Measurements from ENCODE around the gene CHPF.

Gene CHPF

GRCh38 chr2:219496825-219497494 is 46.6 kb downstream of the CHPF start:
- DNase-seq (ENCODE audit: low read depth in 2 of 2): no peak

GRCh38 chr2:219496247-219496824 is 47.3 kb downstream of the CHPF start:
- no peak for DNase-seq (ENCODE audit: low read depth in 2 of 2)

GRCh38 chr2:219495531-219496122 is 48.0 kb downstream of the CHPF start:
- peak; percentile 64 to 67 for DNase-seq (ENCODE audit: low read depth in 2 of 2)

- no peak for DNase-seq (ENCODE audit: low read depth in 2 of 2)
Measured at GRCh38 chr2:219494952-219495530, 48.6 kb downstream of the CHPF start.

GRCh38 chr2:219493086-219493485 is 50.5 kb downstream of the CHPF start:
- DNase-seq (ENCODE audit: low read depth in 2 of 2): no peak

GRCh38 chr2:219492575-219492974 is 51.0 kb downstream of the CHPF start:
- no peak for DNase-seq (ENCODE audit: low read depth in 2 of 2)

- DNase-seq (ENCODE audit: low read depth in 2 of 2): no peak
Measured at GRCh38 chr2:219491278-219491963, 52.2 kb downstream of the CHPF start.

GRCh38 chr2:219490600-219491130 is 52.9 kb downstream of the CHPF start:
- no peak for DNase-seq (ENCODE audit: low read depth in 2 of 2)

- DNase-seq (ENCODE audit: low read depth in 2 of 2): no peak
Measured at GRCh38 chr2:219490186-219490585, 53.4 kb downstream of the CHPF start.

GRCh38 chr2:219489315-219489714 is 54.3 kb downstream of the CHPF start:
- DNase-seq (ENCODE audit: low read depth in 2 of 2): no peak

Data from fibroblast of skin of left quadriceps (primary cell).